PFSK-1 (cell line): ENCODE results near the gene ARG2.

Experiments used
- FOXP2 ChIP-seq: optimal IDR thresholded peaks from 2 replicates; pipeline ENCODE3; 2011; ENCODE audit warnings: borderline replicate concordance, control low read depth, inconsistent platforms; ENCODE audit not compliant: insufficient read depth; ENCODE audit errors: extremely low read length, extremely low read depth
- POLR2AphosphoS5 ChIP-seq: IDR thresholded peaks from 2 replicates; pipeline ENCODE4 v1.6.1; 2012; ENCODE audit warnings: low read depth, mild to moderate bottlenecking, control low read depth, low read length, moderate library complexity
- REST ChIP-seq, 2 experiments: IDR thresholded peaks; 2 replicates each; pipeline versions ENCODE4 v1.6.1 to v1.8.0; 2011 to 2012; ENCODE audit warnings: low read depth in 2 of 2, low read length in 2 of 2, control low read depth in 1 of 2, inconsistent platforms in 1 of 2, mild to moderate bottlenecking in 1 of 2, moderate library complexity in 1 of 2; ENCODE audit not compliant: insufficient read depth in 1 of 2
- SIN3A ChIP-seq: IDR thresholded peaks from 2 replicates; pipeline ENCODE4 v1.6.1; 2012; ENCODE audit warnings: mild to moderate bottlenecking, low read length, moderate library complexity, borderline replicate concordance; ENCODE audit not compliant: insufficient read depth
- TAF1 ChIP-seq: IDR thresholded peaks from 2 replicates; pipeline ENCODE4 v1.6.1; 2012; ENCODE audit warnings: low read length, control low read depth, borderline replicate concordance; ENCODE audit not compliant: insufficient read depth

The ARG2 gene

GRCh38 chr14:67653651-67654280, 34.0 kb downstream of the ARG2 start:
- TF ChIP-seq REST (IDR thresholded peaks at IDR 0.05; ENCODE audit: insufficient read depth in 1 of 2, low read depth in 2 of 2, low read length in 2 of 2) (no peak), TAF1 (no peak), SIN3A (no peak), POLR2AphosphoS5 (no peak), FOXP2 (no peak)

GRCh38 chr14:67663633-67664032, 43.9 kb downstream of the ARG2 start:
- TF ChIP-seq POLR2AphosphoS5 (no peak), FOXP2 (no peak), SIN3A (no peak), REST (IDR thresholded peaks at IDR 0.05; ENCODE audit: insufficient read depth in 1 of 2, low read depth in 2 of 2, low read length in 2 of 2) (no peak), TAF1 (no peak)

GRCh38 chr14:67665868-67666267, 46.1 kb downstream of the ARG2 start:
- TF ChIP-seq TAF1, result no peak
- no peak for TF ChIP-seq SIN3A

GRCh38 chr14:67666750-67667449, 47.2 kb downstream of the ARG2 start:
- TF ChIP-seq SIN3A, result no peak
- no peak for TF ChIP-seq FOXP2
- TF ChIP-seq TAF1, result no peak

GRCh38 chr14:67668559-67668958, 48.8 kb downstream of the ARG2 start:
- TF ChIP-seq FOXP2 (no peak), TAF1 (no peak), REST (IDR thresholded peaks at IDR 0.05; ENCODE audit: insufficient read depth in 1 of 2, low read depth in 2 of 2, low read length in 2 of 2) (no peak), POLR2AphosphoS5 (no peak), SIN3A (no peak)

- TF ChIP-seq SIN3A (no peak), POLR2AphosphoS5 (no peak), REST (IDR thresholded peaks at IDR 0.05; ENCODE audit: insufficient read depth in 1 of 2, low read depth in 2 of 2, low read length in 2 of 2) (no peak), TAF1 (no peak), FOXP2 (no peak)
Measured at GRCh38 chr14:67673451-67673850, 53.7 kb downstream of the ARG2 start.
